Ovary (tissue), 9 donors: Measurements from ENCODE around the gene TRAM1L1. TPM values are rescaled to one million over a fixed set of nuclear protein-coding genes. Genes with fewer than 3 reads are reported as not detected.

Source experiments
- DNase-seq, 5 donors: peaks; one replicate each; pipeline ENCODE4 v3.0.0-alpha.2; 2019 to 2020
- H3K27ac ChIP-seq, 2 donors: fragments of 200-600 bp; one replicate each; pipeline versions ENCODE4 v1.5.1 to v1.8.0; 2019 to 2022
- H3K27me3 ChIP-seq: fragments of 200-600 bp; one replicate; pipeline ENCODE4 v1.8.0; 2022
- H3K36me3 ChIP-seq: fragments of 200-600 bp; sonication (generic); one replicate; pipeline ENCODE4 v1.5.1; 2019
- H3K4me1 ChIP-seq: one replicate; pipeline ENCODE4 v1.8.1; 2013; ENCODE audit warnings: mild to moderate bottlenecking, moderate library complexity; ENCODE audit not compliant: insufficient read depth
- H3K4me3 ChIP-seq: fragments of 200-600 bp; sonication (generic); one replicate; pipeline ENCODE4 v1.5.1; 2017
- H3K9me3 ChIP-seq, 2 donors: fragments of 200-600 bp in 1 of 2; sonication (generic) in 1 of 2; one replicate each; pipeline versions ENCODE4 v1.5.1 to v1.8.1; 2013 to 2019; ENCODE audit warnings: mild to moderate bottlenecking in 1 of 2, moderate library complexity in 1 of 2
- EP300 ChIP-seq: sonication (generic); formaldehyde crosslinking; IDR thresholded peaks from one replicate; pipeline ENCODE4 v1.6.1; 2017; ENCODE audit warnings: antibody characterized with exemption
- POLR2A ChIP-seq: fragments of 450-650 bp; IDR thresholded peaks from one replicate; pipeline ENCODE4 v1.6.1; 2017; ENCODE audit warnings: antibody characterized with exemption, mild to moderate bottlenecking, moderate library complexity
- WGBS, 3 donors: extraction: QIAGEN DNeasy Blood & Tissue Kit in 1 of 3; methylation state at CpG; one replicate each; pipeline versions ENCODE4 v1.1.5 to v1.1.7; 2013 to 2017; 5-methylcytosine and 5-hydroxymethylcytosine counted together
- intact Hi-C, 4 donors: fragments of 100-400 bp; cut with DNase I; formaldehyde crosslinking; loops; one replicate each; pipeline versions ENCODE4 v1.11.0 to v1.15.1; 2022 to 2023
- polyA plus RNA-seq, 2 donors: library from polyadenylated mRNA; stranded (reverse); fragments of 200-250 nt in 1 of 2; fragments of 350-450 nt in 1 of 2; fragmentation: Illumina TruSeq in 1 of 2; extraction: RNeasy Lipid Tissue Mini Kit (QIAGEN cat#74804) in 1 of 2; gene quantifications; one replicate each; pipeline ENCODE4 v1.2.3, GENCODE V29; 2013 to 2014
- total RNA-seq, 7 donors: library from RNA; depleted of rRNA in 2 of 7; stranded (reverse); fragments of >200 nt in 2 of 7; fragmentation: NEBNext Ultra II Directional in 3 of 7; extraction: Animal tissue kit (Norgen Biotek cat#: 25700) in 3 of 7; gene quantifications; one replicate each; pipeline versions ENCODE4 v1.1.0 to v1.2.4, GENCODE V29; 2016 to 2023
- TF ChIP-seq, protein P1 (sequence below), 3 donors: fragments of 450-650 bp in 2 of 3; fragments of 200-600 bp in 1 of 3; IDR thresholded peaks; one replicate each; pipeline versions ENCODE4 v1.5.1 to v1.8.0; 2016 to 2022; ENCODE audit warnings: antibody characterized with exemption in 3 of 3, mild to moderate bottlenecking in 1 of 3
- donor health status: DM: no; HTN: no; CAD: no; lungs with moderate emphysema.
- donor health status: DM: no; HTN: no; CAD: no.
- donor health status: Bipolar disorder and iron deficiency.
- donor health status: DM: yes; HTN: yes; CAD: no.
- donor health status: DM: no; HTN: no; CAD: no.
- donor health status: DM: yes; HTN: yes; CAD: no.

Gene TRAM1L1
- total and polyA plus RNA-seq, 9 donors, result 0.83 to 3.0 (median 2.0) TPM

- TF ChIP-seq, protein P1, sequence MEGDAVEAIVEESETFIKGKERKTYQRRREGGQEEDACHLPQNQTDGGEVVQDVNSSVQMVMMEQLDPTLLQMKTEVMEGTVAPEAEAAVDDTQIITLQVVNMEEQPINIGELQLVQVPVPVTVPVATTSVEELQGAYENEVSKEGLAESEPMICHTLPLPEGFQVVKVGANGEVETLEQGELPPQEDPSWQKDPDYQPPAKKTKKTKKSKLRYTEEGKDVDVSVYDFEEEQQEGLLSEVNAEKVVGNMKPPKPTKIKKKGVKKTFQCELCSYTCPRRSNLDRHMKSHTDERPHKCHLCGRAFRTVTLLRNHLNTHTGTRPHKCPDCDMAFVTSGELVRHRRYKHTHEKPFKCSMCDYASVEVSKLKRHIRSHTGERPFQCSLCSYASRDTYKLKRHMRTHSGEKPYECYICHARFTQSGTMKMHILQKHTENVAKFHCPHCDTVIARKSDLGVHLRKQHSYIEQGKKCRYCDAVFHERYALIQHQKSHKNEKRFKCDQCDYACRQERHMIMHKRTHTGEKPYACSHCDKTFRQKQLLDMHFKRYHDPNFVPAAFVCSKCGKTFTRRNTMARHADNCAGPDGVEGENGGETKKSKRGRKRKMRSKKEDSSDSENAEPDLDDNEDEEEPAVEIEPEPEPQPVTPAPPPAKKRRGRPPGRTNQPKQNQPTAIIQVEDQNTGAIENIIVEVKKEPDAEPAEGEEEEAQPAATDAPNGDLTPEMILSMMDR (IDR thresholded peaks at IDR 0.05), result no peak
- TF ChIP-seq POLR2A (no peak), EP300 (no peak)
- DNase-seq, result no peak
- H3K9me3 ChIP-seq, result no peaks in the 10 kb centered on the region
- no peaks in the 10 kb centered on the region for H3K27me3 ChIP-seq
- no peaks in the 10 kb centered on the region for H3K4me1 ChIP-seq
- no peaks in the 10 kb centered on the region for H3K36me3 ChIP-seq
- intact Hi-C loops, result no loop called here
- H3K4me3 ChIP-seq, result no peak overlapping the region
- H3K27ac ChIP-seq, result no peak overlapping the region
These were observed 8.2 kb upstream of the TRAM1L1 start for GRCh38 chr4:117093571-117093970.

GRCh38 chr4:117077760-117078159 is 7.6 kb downstream of the TRAM1L1 start:
- H3K4me1 ChIP-seq, result no peaks in the 10 kb centered on the region
- H3K9me3 ChIP-seq, result no peaks in the 10 kb centered on the region
- no peaks in the 10 kb centered on the region for H3K36me3 ChIP-seq
- intact Hi-C loops, result no loop called here
- 67 to 81% (median 77%) methylated on average over 2 of the region's 2 CpGs for WGBS, 3 donors
- DNase-seq, result no peak
- H3K27me3 ChIP-seq, result no peaks in the 10 kb centered on the region
- no peak for TF ChIP-seq POLR2A
- H3K27ac ChIP-seq, result no peak overlapping the region
- H3K4me3 ChIP-seq, result no peak overlapping the region

- no peaks in the 10 kb centered on the region for H3K27me3 ChIP-seq
- 82 to 88% (median 87%) methylated on average over 3 of the region's 3 CpGs for WGBS, 3 donors
These were observed 17.3 kb downstream of the TRAM1L1 start for GRCh38 chr4:117068120-117068519.

DNA sequence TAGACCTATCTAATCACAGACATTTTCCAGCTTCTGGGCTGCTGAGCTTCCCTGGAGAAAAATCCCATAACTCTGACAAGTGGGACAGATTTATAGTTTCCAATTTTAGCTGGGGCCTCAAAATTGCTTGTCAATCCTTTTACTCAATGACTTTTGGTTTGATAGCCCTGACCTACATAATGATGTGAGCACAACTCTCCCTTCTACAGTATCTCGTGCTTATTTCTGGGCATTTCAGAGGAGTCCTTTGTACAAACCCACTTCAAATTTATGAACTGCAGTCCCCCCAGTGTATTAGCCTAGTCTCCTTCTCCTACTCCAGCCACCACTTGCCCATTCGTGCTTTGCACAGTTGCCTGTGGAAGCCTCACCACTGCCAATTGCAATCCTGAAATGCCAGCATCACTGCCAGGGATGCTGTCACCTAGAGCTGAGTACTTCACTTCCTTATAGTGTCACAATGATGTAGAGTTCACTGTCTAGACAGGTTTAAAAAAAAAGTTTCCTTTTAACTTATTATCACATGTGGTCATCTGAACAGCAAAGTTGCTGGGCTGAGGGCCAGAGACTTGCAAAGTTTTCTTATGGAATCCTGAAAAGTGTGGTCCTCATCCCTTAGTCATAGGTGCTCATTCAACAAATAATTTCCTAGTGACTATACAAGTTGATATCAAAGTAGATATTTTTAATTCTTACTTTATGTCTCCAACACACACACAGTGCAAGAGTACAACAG is 21.2 kb downstream of the TRAM1L1 start:
- intact Hi-C loops, result no loop called here
- TF ChIP-seq POLR2A, result no peak
- TF ChIP-seq EP300, result no peak
- TF ChIP-seq, protein P1 (IDR thresholded peaks at IDR 0.05), result no peak
- H3K27me3 ChIP-seq, result no peaks in the 10 kb centered on the region
- H3K4me3 ChIP-seq, result no peak overlapping the region
- H3K36me3 ChIP-seq, result no peaks in the 10 kb centered on the region
- WGBS, 3 donors, result 15 to 30% (median 27%) methylated on average over 2 of the region's 2 CpGs
- no peak overlapping the region for H3K27ac ChIP-seq
- H3K4me1 ChIP-seq, result no peaks in the 10 kb centered on the region
- no peak for DNase-seq
- H3K9me3 ChIP-seq, result no peaks in the 10 kb centered on the region

More at GRCh38 chr4:117068120-117068519, 17.3 kb downstream of the TRAM1L1 start:
- no peak overlapping the region for H3K4me3 ChIP-seq
- DNase-seq, result no peak
- intact Hi-C loops, result no loop called here
- TF ChIP-seq, protein P1 (IDR thresholded peaks at IDR 0.05), result no peak
- no peak for TF ChIP-seq POLR2A
- TF ChIP-seq EP300, result no peak
- no peaks in the 10 kb centered on the region for H3K4me1 ChIP-seq
- H3K36me3 ChIP-seq, result no peaks in the 10 kb centered on the region
- no peaks in the 10 kb centered on the region for H3K9me3 ChIP-seq
- H3K27ac ChIP-seq, result no peak overlapping the region

DNA sequence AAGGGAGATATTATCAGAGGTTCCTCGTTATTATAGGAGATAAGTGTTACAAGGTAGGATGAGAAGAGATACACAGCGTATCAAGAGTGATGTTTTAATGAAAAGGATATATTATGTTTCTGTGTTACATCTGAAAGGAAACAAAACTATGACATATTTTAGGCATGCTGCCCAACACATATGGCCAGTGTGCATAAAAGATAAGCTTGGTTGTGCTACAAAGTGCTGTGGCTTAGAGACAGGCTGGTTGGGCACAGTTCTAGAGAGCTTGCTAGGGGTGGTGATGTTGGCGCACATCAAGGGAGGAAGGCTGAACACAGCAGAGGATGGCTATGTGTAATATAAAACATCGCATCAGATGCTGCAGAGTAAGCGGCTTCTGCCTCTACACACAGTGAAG is 42.4 kb downstream of the TRAM1L1 start:
- H3K9me3 ChIP-seq, result no peaks in the 10 kb centered on the region
- H3K4me3 ChIP-seq, result no peak overlapping the region
- H3K4me1 ChIP-seq, result no peaks in the 10 kb centered on the region
- no peaks in the 10 kb centered on the region for H3K36me3 ChIP-seq
- intact Hi-C loops, result no loop called here
- DNase-seq, result no peak
- H3K27ac ChIP-seq, result no peak overlapping the region
- H3K27me3 ChIP-seq, result no peaks in the 10 kb centered on the region
- WGBS, 3 donors, result 72 to 77% (median 73%) methylated on average over 5 of the region's 5 CpGs
- TF ChIP-seq, protein P1 (IDR thresholded peaks at IDR 0.05), result no peak
- TF ChIP-seq POLR2A, result no peak
